DOHH2 (cell line): ENCODE data around the gene HUWE1.

ENCODE experiments used
- H3F3A ChIP-seq: fragments of 200-600 bp; sonication (generic), shearing (Covaris generic); 2 replicates; pipeline ENCODE4 v1.6.0; 2016; ENCODE audit warnings: antibody characterized with exemption, mild to moderate bottlenecking; ENCODE audit not compliant: control insufficient read depth, insufficient read depth
- H3K27ac ChIP-seq: fragments of 200-600 bp; sonication (generic); 2 replicates; pipeline ENCODE4 v1.5.1; 2014; ENCODE audit warnings: low read depth, mild to moderate bottlenecking, low read length, moderate library complexity
- H3K27me3 ChIP-seq: fragments of 200-600 bp; sonication (generic); 2 replicates; pipeline ENCODE4 v1.6.1; 2014; ENCODE audit warnings: mild to moderate bottlenecking, low read length, mixed read lengths; ENCODE audit not compliant: control insufficient read depth
- H3K36me3 ChIP-seq: fragments of 200-600 bp; sonication (generic); 2 replicates; pipeline ENCODE4 v1.6.1; 2014; ENCODE audit warnings: mild to moderate bottlenecking, low read length, moderate library complexity, mixed read lengths; ENCODE audit not compliant: control insufficient read depth
- H3K4me1 ChIP-seq: fragments of 200-600 bp; sonication (generic); 2 replicates; pipeline ENCODE4 v1.6.1; 2014; ENCODE audit warnings: mild to moderate bottlenecking, low read length, mixed read lengths; ENCODE audit not compliant: control insufficient read depth
- H3K4me2 ChIP-seq: fragments of 200-600 bp; sonication (generic); 2 replicates; pipeline ENCODE4 v1.6.0; 2014; ENCODE audit warnings: mild to moderate bottlenecking, low read length, moderate library complexity
- H3K4me3 ChIP-seq: fragments of 200-600 bp; sonication (generic); 2 replicates; pipeline ENCODE4 v1.5.1; 2014; ENCODE audit warnings: mild to moderate bottlenecking, low read length, mixed read lengths
- H3K79me2 ChIP-seq: fragments of 200-600 bp; sonication (generic); 2 replicates; pipeline ENCODE4 v1.6.1; 2014; ENCODE audit warnings: mild to moderate bottlenecking, low read length, mixed read lengths; ENCODE audit not compliant: control insufficient read depth
- H3K9me2 ChIP-seq: fragments of 200-600 bp; sonication (generic); replicated peaks from 2 replicates; pipeline ENCODE4 v1.6.1; 2014; ENCODE audit warnings: mild to moderate bottlenecking, low read length, mixed read lengths; ENCODE audit not compliant: control insufficient read depth
- H3K9me3 ChIP-seq: fragments of 200-600 bp; sonication (generic); 2 replicates; pipeline ENCODE4 v1.6.1; 2014; ENCODE audit warnings: antibody characterized with exemption, low read length, mixed read lengths; ENCODE audit not compliant: control insufficient read depth, insufficient read depth
- H4K20me1 ChIP-seq: fragments of 200-600 bp; sonication (generic); 2 replicates; pipeline ENCODE4 v1.6.0; 2014; ENCODE audit warnings: low read depth, mild to moderate bottlenecking, antibody characterized with exemption, low read length, moderate library complexity; ENCODE audit not compliant: control insufficient read depth, insufficient read depth
- CTCF ChIP-seq: fragments of 200-600 bp; sonication (generic); IDR thresholded peaks from one replicate; pipeline ENCODE4 v1.5.1; 2014; ENCODE audit warnings: antibody characterized with exemption, mild to moderate bottlenecking, low read depth, low read length; ENCODE audit not compliant: poor library complexity, severe bottlenecking
- EZH2phosphoT487 ChIP-seq: fragments of 200-600 bp; sonication (generic); IDR thresholded peaks from 2 replicates; pipeline ENCODE4 v1.6.1; 2017; ENCODE audit warnings: borderline replicate concordance, mild to moderate bottlenecking, antibody characterized with exemption, low read length, moderate library complexity, mixed read lengths

HUWE1 gene

DNA sequence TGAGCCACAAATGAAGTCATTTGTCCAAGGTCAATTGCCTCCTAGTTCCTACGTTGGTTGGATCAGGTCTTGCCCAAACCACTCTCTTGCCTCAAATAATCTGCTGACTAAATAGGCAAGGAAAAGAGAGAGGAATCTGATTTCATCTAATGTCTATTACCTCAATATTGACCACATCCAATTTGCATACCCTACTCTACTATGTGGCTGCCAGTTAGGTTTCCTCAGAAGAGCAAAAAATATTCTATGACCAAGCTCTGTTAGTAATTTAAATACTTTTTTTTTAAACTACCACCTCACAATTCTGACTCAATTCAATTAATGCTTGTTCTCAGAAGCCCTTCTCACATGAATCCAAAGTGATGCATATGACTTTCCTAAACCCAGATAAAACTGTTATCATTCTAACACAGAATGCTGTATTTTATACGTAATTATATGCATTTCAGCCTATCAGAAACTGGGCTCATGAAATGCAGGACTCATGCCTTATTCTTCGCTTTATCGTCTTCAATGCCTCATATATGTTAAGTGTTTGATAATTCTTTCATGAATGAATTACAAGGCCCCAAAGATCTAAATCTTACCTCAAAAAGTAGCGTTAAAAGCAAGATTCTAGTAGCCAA, 98.6 kb downstream of the HUWE1 start:
- H3K9me3 ChIP-seq = no peaks in the 10 kb centered on the region
- H4K20me1 ChIP-seq = no peaks in the 10 kb centered on the region
- H3K79me2 ChIP-seq = no peaks in the 10 kb centered on the region
- TF ChIP-seq EZH2phosphoT487 (no peak), CTCF (no peak)
- peaks cover 100% of the 10 kb centered on the region for H3K36me3 ChIP-seq
- H3K4me1 ChIP-seq = no peaks in the 10 kb centered on the region
- no peaks in the 10 kb centered on the region for H3K9me2 ChIP-seq
- H3K4me2 ChIP-seq = no peak overlapping the region
- H3F3A ChIP-seq = no peaks in the 10 kb centered on the region
- H3K27ac ChIP-seq = no peak overlapping the region
- H3K4me3 ChIP-seq = no peak overlapping the region
- H3K27me3 ChIP-seq = no peaks in the 10 kb centered on the region

GRCh38 chrX:53584891-53585290, 101.6 kb downstream of the HUWE1 start:
- H3K36me3 ChIP-seq = peaks cover 100% of the 10 kb centered on the region

GRCh38 chrX:53583571-53583970, 102.9 kb downstream of the HUWE1 start:
- no peaks in the 10 kb centered on the region for H3K4me1 ChIP-seq
- H3K4me3 ChIP-seq = no peak overlapping the region
- H3K27me3 ChIP-seq = no peaks in the 10 kb centered on the region
- no peaks in the 10 kb centered on the region for H4K20me1 ChIP-seq
- no peaks in the 10 kb centered on the region for H3F3A ChIP-seq
- H3K27ac ChIP-seq = no peak overlapping the region
- H3K9me3 ChIP-seq = no peaks in the 10 kb centered on the region
- no peaks in the 10 kb centered on the region for H3K79me2 ChIP-seq
- no peaks in the 10 kb centered on the region for H3K9me2 ChIP-seq
- H3K4me2 ChIP-seq = no peak overlapping the region
- H3K36me3 ChIP-seq = peaks cover 87% of the 10 kb centered on the region
- TF ChIP-seq CTCF (no peak), EZH2phosphoT487 (no peak)

More at GRCh38 chrX:53584891-53585290, 101.6 kb downstream of the HUWE1 start:
- TF ChIP-seq EZH2phosphoT487 (no peak), CTCF (no peak)
- no peaks in the 10 kb centered on the region for H3F3A ChIP-seq
- H3K9me3 ChIP-seq = no peaks in the 10 kb centered on the region
- H3K4me2 ChIP-seq = no peak overlapping the region
- H3K27ac ChIP-seq = no peak overlapping the region
- H4K20me1 ChIP-seq = no peaks in the 10 kb centered on the region
- H3K79me2 ChIP-seq = no peaks in the 10 kb centered on the region
- H3K4me1 ChIP-seq = no peaks in the 10 kb centered on the region
- no peaks in the 10 kb centered on the region for H3K9me2 ChIP-seq
- H3K4me3 ChIP-seq = no peak overlapping the region
- no peaks in the 10 kb centered on the region for H3K27me3 ChIP-seq
